IPS DF 6.9 (cell line): ENCODE measurements around the gene AACS.

Experiments
- DNase-seq: peaks from one replicate; pipeline ENCODE4 v3.0.0-alpha.2; 2013; ENCODE audit warnings: low read depth, low spot score
- H3K27ac ChIP-seq: one replicate; pipeline ENCODE4 v1.5.1; 2013; ENCODE audit warnings: low read length, control low read depth
- H3K27me3 ChIP-seq: 2 replicates; pipeline ENCODE4 v1.6.1; 2013; ENCODE audit warnings: mild to moderate bottlenecking, low read length; ENCODE audit not compliant: control insufficient read depth, insufficient read depth
- H3K36me3 ChIP-seq: 2 replicates; pipeline ENCODE4 v1.6.1; 2013; ENCODE audit warnings: low read length; ENCODE audit not compliant: control insufficient read depth, insufficient read depth
- H3K4me1 ChIP-seq: 2 replicates; pipeline ENCODE4 v1.6.1; 2013; ENCODE audit warnings: low read length; ENCODE audit not compliant: control insufficient read depth, insufficient read depth
- H3K4me3 ChIP-seq: 2 replicates; pipeline ENCODE4 v1.5.1; 2013; ENCODE audit warnings: mild to moderate bottlenecking, low read length
- H3K9me3 ChIP-seq: 2 replicates; pipeline ENCODE4 v1.6.1; 2013; ENCODE audit warnings: low read length, inconsistent platforms; ENCODE audit not compliant: control insufficient read depth, insufficient read depth
- WGBS: extraction: QIAGEN DNeasy Blood & Tissue Kit; methylation state at CpG from one replicate; pipeline ENCODE4 v1.1.7; 2013; ENCODE audit warnings: mixed read lengths, missing lambda C conversion rate; ENCODE audit not compliant: insufficient read length, insufficient coverage; 5-methylcytosine and 5-hydroxymethylcytosine counted together

Gene AACS

GRCh38 chr12:125121106-125121505, 55.9 kb downstream of the AACS start:
- Histone ChIP-seq H3K4me3 (no peak overlapping the region), H3K27ac (no peak overlapping the region), H3K9me3 (no peaks in the 10 kb centered on the region), H3K4me1 (no peaks in the 10 kb centered on the region), H3K27me3 (no peaks in the 10 kb centered on the region), H3K36me3 (peaks cover 18% of the 10 kb centered on the region)
- WGBS = no CpG with 5 or more reads among the region's 14 CpGs
- no peak for DNase-seq

DNA sequence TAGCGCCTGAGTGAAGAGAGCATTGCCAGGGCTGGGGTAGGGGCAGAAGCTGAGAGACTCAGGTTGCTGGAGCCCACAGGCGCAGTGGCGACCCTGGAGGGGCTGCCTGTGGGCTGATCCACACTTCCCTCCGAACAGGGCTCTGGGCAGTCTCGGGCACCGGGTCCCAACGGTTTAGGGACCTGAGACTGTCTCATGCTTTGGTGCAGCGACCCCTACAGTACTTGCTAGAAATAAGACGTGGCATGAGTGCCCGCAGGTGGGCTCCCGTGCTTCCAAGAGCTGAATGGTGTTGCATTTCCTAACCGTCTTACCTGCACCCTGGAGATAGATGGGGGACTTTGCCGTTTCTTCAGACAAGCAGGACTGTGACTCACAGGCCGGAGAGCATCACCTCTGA, 57.4 kb downstream of the AACS start:
- Histone ChIP-seq H3K36me3 (peaks cover 18% of the 10 kb centered on the region), H3K27me3 (no peaks in the 10 kb centered on the region), H3K4me1 (no peaks in the 10 kb centered on the region), H3K27ac (no peak overlapping the region), H3K4me3 (no peak overlapping the region), H3K9me3 (no peaks in the 10 kb centered on the region)
- no peak for DNase-seq
- WGBS = no CpG with 5 or more reads among the region's 14 CpGs

DNA sequence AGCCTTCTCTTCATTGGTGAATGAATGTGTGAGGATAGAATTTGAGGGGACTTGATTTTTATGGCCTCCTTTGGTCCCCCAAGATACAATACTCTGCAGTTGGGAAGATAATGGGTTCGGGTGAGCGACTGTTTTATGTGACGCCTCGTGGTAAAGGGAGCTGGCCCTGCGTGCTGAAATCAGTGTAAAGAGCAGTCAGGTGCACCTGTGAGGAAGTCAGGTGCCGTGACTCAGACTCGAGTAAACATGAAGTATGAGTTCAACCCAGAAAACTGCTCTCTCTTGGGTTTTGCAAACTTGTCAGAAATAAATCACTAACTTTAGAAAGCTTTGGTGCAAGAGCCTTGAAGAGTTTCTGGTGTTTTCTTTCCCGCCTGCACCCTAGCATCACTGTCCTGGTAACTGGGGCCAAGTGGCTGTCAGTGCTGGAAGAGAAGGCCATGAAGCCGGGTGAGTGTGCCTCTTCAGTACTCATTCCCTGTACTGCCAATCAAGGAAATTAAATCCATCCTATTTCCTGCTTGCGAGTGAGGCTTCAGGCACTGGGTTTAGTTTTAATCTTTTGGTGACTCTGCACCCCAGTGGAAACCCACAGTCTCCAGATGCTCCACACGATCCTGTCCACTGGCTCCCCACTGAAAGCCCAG, 59.2 kb downstream of the AACS start:
- Histone ChIP-seq H3K4me1 (no peaks in the 10 kb centered on the region), H3K27ac (no peak overlapping the region), H3K4me3 (no peak overlapping the region), H3K36me3 (peaks cover 9% of the 10 kb centered on the region; the same call in 1 of the 2 replicates), H3K9me3 (no peaks in the 10 kb centered on the region), H3K27me3 (no peaks in the 10 kb centered on the region)
- no CpG with 5 or more reads among the region's 11 CpGs for WGBS
- DNase-seq = no peak

DNA sequence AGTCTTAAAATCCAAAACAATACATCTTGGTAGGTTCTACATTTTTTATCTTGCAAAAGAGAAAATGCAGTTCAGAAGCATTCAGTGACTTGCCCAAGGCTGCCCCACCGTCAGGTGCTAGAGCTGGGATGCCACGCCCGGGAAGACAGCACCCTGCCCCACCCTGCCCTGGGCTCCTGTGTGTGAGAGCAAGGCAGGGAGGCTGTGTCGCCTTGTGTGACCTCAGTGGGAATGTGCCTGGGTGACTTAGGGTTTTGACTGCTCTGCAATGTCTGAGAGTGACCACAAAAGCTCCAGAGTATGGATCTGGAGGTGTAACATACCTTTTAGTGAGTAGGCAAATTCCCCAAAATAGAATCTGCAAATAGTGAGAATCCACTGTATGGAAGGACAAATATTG, 60.0 kb downstream of the AACS start:
- Histone ChIP-seq H3K4me1 (no peaks in the 10 kb centered on the region), H3K4me3 (no peak overlapping the region), H3K27me3 (no peaks in the 10 kb centered on the region), H3K9me3 (no peaks in the 10 kb centered on the region), H3K36me3 (peaks cover 9% of the 10 kb centered on the region; the same call in 1 of the 2 replicates), H3K27ac (no peak overlapping the region)
- WGBS = no CpG with 5 or more reads among the region's 4 CpGs
- DNase-seq = no peak

DNA sequence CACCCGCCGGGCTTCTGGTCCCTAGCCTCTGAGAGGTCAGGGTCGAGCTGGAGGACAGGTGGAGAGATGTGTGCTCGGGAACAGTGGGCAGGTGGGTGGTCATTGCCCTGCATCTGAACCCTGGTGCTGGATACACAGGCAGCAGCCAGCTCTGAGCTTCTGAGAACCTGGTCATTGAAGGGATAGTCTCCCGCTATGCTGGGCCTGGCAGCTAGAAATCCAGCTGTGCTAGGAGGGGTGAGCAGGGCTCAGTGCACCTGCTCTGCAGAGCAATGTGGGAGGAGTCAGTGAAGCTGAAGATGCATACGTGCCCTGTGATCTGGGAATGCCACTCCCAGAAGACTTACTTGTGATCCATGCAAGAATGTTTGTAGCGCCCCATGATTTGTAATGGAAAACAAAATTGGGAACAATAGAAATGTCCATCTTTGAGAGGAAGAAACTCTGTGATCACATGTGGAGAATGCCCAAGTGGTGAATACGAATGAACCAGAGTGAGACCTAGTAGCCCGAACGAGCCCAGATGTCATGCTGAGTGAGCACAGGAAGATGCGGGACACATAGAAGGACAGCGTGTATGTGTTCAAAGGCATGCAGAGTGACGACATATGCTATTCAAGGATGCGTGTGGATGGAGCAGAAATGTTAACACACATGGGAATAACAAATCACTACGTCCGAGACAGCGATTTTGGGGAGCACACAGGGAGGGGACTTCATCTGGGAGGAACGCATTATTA, 63.4 kb downstream of the AACS start:
- Histone ChIP-seq H3K27ac (no peak overlapping the region), H3K4me3 (no peak overlapping the region), H3K4me1 (no peaks in the 10 kb centered on the region), H3K9me3 (no peaks in the 10 kb centered on the region), H3K36me3 (peaks cover 4% of the 10 kb centered on the region; the same call in 1 of the 2 replicates), H3K27me3 (no peaks in the 10 kb centered on the region)
- WGBS = no CpG with 5 or more reads among the region's 18 CpGs
- DNase-seq = no peak

- peaks cover 4% of the 10 kb centered on the region; the same call in 1 of the 2 replicates for H3K36me3 ChIP-seq
- DNase-seq = no peak
- H3K4me3 ChIP-seq = no peak overlapping the region
- WGBS = no CpG with 5 or more reads among the region's 10 CpGs
- no peak overlapping the region for H3K27ac ChIP-seq
- no peaks in the 10 kb centered on the region for H3K9me3 ChIP-seq
- H3K4me1 ChIP-seq = no peaks in the 10 kb centered on the region
- H3K27me3 ChIP-seq = no peaks in the 10 kb centered on the region
These were observed 63.9 kb downstream of the AACS start for GRCh38 chr12:125129179-125129571.

DNA sequence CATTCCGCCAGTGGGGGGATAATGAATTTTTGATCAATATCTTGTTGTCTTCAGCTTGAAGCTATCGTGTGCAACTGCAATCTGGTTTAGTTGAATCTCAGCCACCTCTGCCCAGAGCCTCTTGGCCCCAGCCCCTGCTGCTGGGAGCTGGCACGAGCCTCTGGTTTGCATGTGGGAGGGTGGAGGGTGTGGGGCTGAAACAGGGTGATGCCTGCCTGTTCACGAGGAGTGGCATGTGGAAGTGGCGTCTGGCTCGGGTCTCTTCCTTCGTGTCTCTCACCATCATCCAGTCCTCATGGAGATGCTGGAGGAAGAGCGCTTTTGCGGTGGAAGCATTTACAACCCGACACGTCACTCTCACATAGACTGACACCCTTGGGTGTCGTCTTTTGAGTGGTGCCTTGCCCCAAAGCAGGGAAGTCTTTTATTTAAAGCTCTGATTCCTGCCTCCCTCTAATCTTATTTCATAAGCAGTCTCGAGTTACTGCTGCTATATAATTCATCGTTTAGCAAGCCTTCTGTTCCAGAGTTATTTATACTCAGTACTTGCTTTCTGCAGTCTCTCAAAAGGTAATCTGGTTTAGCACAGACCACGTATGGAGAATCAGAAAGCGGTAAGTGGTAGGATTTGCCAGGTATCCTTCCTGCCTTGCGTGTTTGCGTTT, 64.5 kb downstream of the AACS start:
- Histone ChIP-seq H3K27me3 (no peaks in the 10 kb centered on the region), H3K4me1 (no peaks in the 10 kb centered on the region), H3K36me3 (peaks cover 3% of the 10 kb centered on the region; the same call in 1 of the 2 replicates), H3K27ac (no peak overlapping the region), H3K9me3 (no peaks in the 10 kb centered on the region), H3K4me3 (no peak overlapping the region)
- no peak for DNase-seq
- WGBS = no CpG with 5 or more reads among the region's 18 CpGs

DNA sequence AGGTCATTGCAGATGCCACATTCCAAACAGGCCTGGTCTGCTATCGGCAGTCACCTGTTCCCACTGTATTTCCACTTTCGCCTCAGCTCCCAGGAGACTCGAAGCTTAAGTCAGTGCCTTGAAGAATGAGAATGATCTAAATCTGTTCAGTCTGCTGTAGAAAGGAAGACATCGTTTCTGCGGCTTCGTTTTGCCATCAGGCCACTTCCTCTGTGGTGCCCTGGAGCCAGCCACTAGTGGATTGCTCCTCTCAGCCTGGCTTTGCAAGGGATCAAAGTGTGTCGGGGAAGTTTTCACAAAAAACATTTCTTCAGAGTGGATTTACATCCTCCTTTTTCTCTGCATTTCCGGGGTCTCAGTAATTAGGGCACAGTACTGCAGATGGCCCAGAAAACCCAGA, 66.7 kb downstream of the AACS start:
- no peaks in the 10 kb centered on the region for H3K4me1 ChIP-seq
- no peaks in the 10 kb centered on the region for H3K9me3 ChIP-seq
- H3K36me3 ChIP-seq = peaks cover 5% of the 10 kb centered on the region
- H3K27ac ChIP-seq = no peak overlapping the region
- no peaks in the 10 kb centered on the region for H3K27me3 ChIP-seq
- WGBS = no CpG with 5 or more reads among the region's 8 CpGs
- DNase-seq = no peak
- no peak overlapping the region for H3K4me3 ChIP-seq

- H3K27ac ChIP-seq = no peak overlapping the region
- no CpG with 5 or more reads among the region's 16 CpGs for WGBS
- no peaks in the 10 kb centered on the region for H3K4me1 ChIP-seq
- no peak for DNase-seq
- H3K4me3 ChIP-seq = no peak overlapping the region
- H3K27me3 ChIP-seq = no peaks in the 10 kb centered on the region
- peaks cover 5% of the 10 kb centered on the region for H3K36me3 ChIP-seq
- H3K9me3 ChIP-seq = no peaks in the 10 kb centered on the region
These were observed 67.6 kb downstream of the AACS start for GRCh38 chr12:125132698-125133400.

DNA sequence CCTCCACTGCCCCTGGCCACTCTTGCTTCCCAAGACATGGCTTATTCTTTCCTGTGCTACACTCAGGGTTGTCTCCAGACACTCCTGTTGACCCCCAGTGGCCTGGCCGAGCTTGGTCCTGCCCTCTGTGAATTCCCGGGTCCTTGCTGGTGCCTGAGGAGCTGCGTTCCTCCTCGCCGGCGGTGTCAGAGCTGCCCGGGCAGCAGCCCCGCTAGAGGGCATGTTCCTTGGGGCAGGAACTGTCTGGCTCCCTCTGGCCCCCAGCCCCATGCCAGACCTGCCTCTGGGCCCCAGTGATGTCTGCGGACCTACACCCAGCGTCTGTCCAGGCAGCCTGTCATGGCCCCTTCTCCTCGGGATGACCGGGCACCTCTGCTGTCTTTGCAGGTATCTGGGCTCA, 68.4 kb downstream of the AACS start:
- H3K36me3 ChIP-seq = peaks cover 5% of the 10 kb centered on the region
- H3K4me3 ChIP-seq = no peak overlapping the region
- WGBS = no CpG with 5 or more reads among the region's 12 CpGs
- no peak overlapping the region for H3K27ac ChIP-seq
- H3K27me3 ChIP-seq = no peaks in the 10 kb centered on the region
- no peak for DNase-seq
- H3K9me3 ChIP-seq = no peaks in the 10 kb centered on the region
- no peaks in the 10 kb centered on the region for H3K4me1 ChIP-seq
